Measurements from ENCODE around the gene FGR. TPM values are rescaled to one million over a fixed set of nuclear protein-coding genes. Genes with fewer than 3 reads are reported as not detected.
A peak's percentile ranks its signal among the peaks of the same experiment; 100 is the strongest.

The FGR gene
- total and polyA plus RNA-seq, 11 donors: 1.1 to 25.9 (median 3.3) TPM

DNA sequence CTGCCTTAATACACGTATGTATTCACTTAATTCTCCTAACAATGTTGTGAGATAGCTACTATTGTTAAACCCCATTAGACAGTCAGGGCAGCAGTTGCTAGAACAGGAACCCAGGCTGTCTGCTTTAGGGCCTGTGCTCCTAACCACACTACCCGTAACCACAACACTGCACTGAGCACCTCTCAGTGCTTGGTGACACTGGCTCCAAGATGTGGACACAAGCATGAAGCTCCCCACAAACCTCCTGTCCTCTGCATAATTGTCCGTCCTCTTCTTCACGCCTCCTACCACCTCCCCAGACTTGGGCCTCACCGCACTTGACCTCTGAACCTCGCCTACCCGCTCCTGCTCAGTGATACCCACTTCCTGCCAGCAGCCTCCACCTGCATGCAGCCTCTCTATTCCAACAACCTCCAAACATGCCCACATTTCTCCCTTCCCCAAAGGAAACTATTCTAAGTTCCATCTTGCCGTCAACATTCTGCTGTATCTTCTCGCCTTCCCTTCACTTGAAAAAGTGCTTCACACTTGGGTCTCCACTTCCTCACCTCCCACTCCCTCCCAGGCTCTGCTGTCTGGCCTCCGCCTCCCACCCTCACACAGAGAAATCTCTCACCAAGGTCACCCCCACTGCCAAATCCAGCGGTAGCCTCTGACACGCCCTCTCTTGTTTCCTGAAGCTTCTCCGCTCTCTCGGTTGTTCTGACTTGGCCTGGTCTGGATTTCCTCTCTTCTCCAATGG, 16.5 kb downstream of the FGR start:
- ATAC-seq (peak in 1 of 4 donors; percentile 5), DNase-seq (peak in 1 of 5 donors; percentile 25)
- 75 to 82% (median 80%) methylated on average over 14 of the region's 14 CpGs for whole genome bisulfite sequencing, 4 donors
- H3K27me3 ChIP-seq: no peaks in the 10 kb centered on the region
- H3K4me1 ChIP-seq: peaks cover 0 to 73% (median 4%) of the 10 kb centered on the region in 12 donors
- H3K36me3 ChIP-seq: peaks cover 0 to 25% (median 0%) of the 10 kb centered on the region in 9 donors
- no peak for TF ChIP-seq POLR2A (IDR thresholded peaks at IDR 0.05)
- TF ChIP-seq, protein P1, sequence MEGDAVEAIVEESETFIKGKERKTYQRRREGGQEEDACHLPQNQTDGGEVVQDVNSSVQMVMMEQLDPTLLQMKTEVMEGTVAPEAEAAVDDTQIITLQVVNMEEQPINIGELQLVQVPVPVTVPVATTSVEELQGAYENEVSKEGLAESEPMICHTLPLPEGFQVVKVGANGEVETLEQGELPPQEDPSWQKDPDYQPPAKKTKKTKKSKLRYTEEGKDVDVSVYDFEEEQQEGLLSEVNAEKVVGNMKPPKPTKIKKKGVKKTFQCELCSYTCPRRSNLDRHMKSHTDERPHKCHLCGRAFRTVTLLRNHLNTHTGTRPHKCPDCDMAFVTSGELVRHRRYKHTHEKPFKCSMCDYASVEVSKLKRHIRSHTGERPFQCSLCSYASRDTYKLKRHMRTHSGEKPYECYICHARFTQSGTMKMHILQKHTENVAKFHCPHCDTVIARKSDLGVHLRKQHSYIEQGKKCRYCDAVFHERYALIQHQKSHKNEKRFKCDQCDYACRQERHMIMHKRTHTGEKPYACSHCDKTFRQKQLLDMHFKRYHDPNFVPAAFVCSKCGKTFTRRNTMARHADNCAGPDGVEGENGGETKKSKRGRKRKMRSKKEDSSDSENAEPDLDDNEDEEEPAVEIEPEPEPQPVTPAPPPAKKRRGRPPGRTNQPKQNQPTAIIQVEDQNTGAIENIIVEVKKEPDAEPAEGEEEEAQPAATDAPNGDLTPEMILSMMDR (IDR thresholded peaks at IDR 0.05): no peak
- no peaks in the 10 kb centered on the region for H3K9me3 ChIP-seq
- H3K4me3 ChIP-seq: no peak overlapping the region
- intact Hi-C loops (cut with DNase I): no loop called here
- peak overlapping the region in 1 of 12 donors; percentile 65 for H3K27ac ChIP-seq

DNA sequence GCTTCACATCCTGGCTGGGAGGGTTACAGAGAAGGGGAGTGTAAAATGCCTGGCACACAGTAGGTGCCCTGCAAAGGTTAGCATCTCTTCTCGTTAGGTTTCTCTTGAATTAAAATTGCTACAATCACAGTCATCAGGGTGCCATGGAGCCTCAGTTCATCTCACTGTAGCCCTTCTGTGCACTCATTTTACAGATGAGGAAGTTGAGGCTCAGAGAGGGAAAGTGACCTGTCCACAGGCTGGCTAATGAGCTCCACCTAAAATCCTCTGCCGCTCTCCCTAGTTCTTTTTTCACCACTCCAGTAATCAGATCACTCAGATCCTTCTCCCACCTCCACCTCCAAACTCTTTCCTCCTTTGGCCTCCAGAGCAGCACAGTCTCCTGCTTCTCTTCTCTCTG, 17.6 kb downstream of the FGR start:
- 80 to 93% (median 86%) methylated on average over 2 of the region's 2 CpGs for WGBS, 4 donors
- Histone ChIP-seq H3K27me3 (no peaks in the 10 kb centered on the region), H3K4me3 (no peak overlapping the region), H3K9me3 (no peaks in the 10 kb centered on the region), H3K27ac (peak overlapping the region in 1 of 12 donors; percentile 65), H3K4me1 (peaks cover 0 to 65% (median 5%) of the 10 kb centered on the region in 12 donors), H3K36me3 (peaks cover 0 to 32% (median 0%) of the 10 kb centered on the region in 9 donors)
- TF ChIP-seq POLR2A (IDR thresholded peaks at IDR 0.05): no peak
- TF ChIP-seq, protein P1 (IDR thresholded peaks at IDR 0.05): no peak
- peak in 1 of 5 donors; percentile 1 for DNase-seq
- ATAC-seq: no peak
- intact Hi-C loops (cut with DNase I): no loop called here

DNA sequence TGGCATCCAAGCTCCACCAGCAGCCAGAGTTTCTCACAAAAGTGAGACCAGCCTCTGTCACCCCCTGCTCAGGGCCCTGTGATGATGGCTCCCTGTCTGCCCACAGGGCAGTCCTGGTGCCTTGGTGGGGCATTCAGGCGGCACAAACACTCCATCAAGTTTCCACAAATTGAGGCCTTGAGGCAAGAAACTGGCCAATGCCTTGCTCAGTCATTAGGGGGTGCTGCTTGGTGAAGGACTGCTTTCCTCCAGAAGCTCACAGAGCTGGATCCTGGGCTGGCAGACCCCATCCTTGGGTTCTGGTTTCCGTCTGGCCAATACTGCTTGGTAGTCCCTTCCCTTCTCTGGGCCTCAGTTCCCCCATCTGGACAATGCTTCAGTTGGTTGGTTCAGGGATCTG, 18.5 kb downstream of the FGR start:
- TF ChIP-seq, protein P1 (IDR thresholded peaks at IDR 0.05): peak in 1 of 12 donors; percentile 11
- no peak for TF ChIP-seq POLR2A (IDR thresholded peaks at IDR 0.05)
- no peaks in the 10 kb centered on the region for H3K27me3 ChIP-seq
- intact Hi-C loops (cut with DNase I): no loop called here
- WGBS, 4 donors: 94 to 100% (median 99%) methylated on average over 1 to 2 of the region's 2 CpGs
- ATAC-seq (no peak), DNase-seq (peak in 1 of 5 donors; percentile 14)
- H3K4me1 ChIP-seq: peaks cover 0 to 55% (median 2%) of the 10 kb centered on the region in 12 donors
- no peak overlapping the region for H3K27ac ChIP-seq
- H3K4me3 ChIP-seq: no peak overlapping the region
- peaks cover 0 to 41% (median 0%) of the 10 kb centered on the region in 9 donors for H3K36me3 ChIP-seq
- H3K9me3 ChIP-seq: no peaks in the 10 kb centered on the region

DNA sequence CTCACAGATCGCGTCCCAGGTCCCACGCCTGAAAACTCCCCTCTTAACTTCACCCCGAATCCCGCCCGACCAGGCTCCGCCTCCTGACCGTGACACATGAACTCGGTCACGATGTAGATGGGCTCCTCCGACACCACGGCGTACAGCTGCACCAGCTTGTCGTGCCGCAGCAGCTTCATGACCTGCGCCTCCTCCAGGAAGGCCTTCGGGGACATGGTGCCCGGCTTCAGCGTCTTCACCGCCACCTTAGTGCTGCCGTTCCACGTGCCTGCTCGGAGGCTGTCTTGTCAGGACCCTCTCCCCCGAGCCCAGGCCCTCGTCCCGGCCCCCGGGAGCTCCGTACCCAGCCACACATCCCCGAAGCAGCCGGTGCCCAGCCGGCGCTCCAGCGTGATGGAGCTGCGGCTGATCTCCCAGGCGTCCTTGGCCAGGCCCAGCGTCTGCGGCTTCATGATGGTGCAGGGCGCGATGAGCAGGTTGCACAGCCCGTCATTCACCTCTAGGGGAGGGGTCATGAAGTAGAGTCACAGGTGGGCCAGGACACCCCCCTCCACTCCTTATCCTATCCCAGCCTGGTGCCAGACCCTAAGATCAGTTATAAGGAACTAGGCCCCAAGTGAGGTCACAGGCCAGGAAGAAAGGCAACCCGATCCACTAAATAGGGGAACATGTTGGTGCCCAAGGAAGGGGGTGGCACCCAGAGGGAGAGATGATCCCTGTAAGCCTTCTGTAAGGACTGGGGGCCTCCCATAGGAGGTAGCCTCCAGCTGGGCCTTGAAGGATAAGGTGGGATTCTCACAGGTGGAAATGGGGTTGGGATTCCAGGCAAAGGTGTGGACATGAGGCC, 19.4 kb downstream of the FGR start:
- DNase-seq (peak in 1 of 5 donors; percentile 66), ATAC-seq (no peak)
- 76 to 85% (median 81%) methylated on average over 41 of the region's 41 CpGs for WGBS, 4 donors
- H3K4me1 ChIP-seq: peaks cover 0 to 47% (median 2%) of the 10 kb centered on the region in 12 donors
- no peaks in the 10 kb centered on the region for H3K27me3 ChIP-seq
- H3K36me3 ChIP-seq: peaks cover 0 to 44% (median 0%) of the 10 kb centered on the region in 9 donors
- no peak for TF ChIP-seq POLR2A (IDR thresholded peaks at IDR 0.05)
- TF ChIP-seq, protein P1 (IDR thresholded peaks at IDR 0.05): no peak
- H3K4me3 ChIP-seq: no peak overlapping the region
- H3K9me3 ChIP-seq: no peaks in the 10 kb centered on the region
- intact Hi-C loops (cut with DNase I): no loop called here
- H3K27ac ChIP-seq: no peak overlapping the region

Measured in heart left ventricle (tissue), 16 donors.